Measurements from ENCODE around the gene PEX3.

The PEX3 gene

DNA sequence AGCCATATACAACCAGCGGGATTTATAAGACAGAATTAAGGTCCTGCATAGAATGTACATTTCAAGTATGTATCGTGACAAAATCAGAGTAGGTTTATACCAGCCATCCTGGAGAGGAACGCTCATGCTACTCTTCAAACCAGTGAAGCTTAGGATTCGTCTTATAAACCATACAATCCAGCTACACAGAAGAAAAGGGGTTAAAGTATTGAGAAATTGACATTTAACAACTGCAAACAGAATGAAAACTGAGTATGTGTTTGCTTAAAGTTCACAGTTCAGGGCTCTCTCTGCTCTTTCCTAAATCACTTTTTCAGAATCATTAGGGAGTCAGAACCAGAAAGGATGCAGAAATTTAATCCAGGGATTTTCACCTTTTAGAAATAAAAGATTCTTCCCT is 18.0 kb upstream of the PEX3 start:
- no peaks in the 10 kb centered on the region for H3K9me2 ChIP-seq (ENCODE audit: low read depth, low read length)
- no peaks in the 10 kb centered on the region for H3F3A ChIP-seq (ENCODE audit: insufficient read depth, low read length)
- no peak overlapping the region for H2AFZ ChIP-seq (ENCODE audit: low read length)
- H3K4me1 ChIP-seq (ENCODE audit: insufficient read depth, low read length, severe bottlenecking) = no peaks in the 10 kb centered on the region
- no peaks in the 10 kb centered on the region for H3K9me3 ChIP-seq (ENCODE audit: low read length)
- no peak overlapping the region for H3K4me2 ChIP-seq (ENCODE audit: low read length)
- H3K79me2 ChIP-seq (ENCODE audit: insufficient read depth, low read length) = no peaks in the 10 kb centered on the region
- TF ChIP-seq, protein P1, sequence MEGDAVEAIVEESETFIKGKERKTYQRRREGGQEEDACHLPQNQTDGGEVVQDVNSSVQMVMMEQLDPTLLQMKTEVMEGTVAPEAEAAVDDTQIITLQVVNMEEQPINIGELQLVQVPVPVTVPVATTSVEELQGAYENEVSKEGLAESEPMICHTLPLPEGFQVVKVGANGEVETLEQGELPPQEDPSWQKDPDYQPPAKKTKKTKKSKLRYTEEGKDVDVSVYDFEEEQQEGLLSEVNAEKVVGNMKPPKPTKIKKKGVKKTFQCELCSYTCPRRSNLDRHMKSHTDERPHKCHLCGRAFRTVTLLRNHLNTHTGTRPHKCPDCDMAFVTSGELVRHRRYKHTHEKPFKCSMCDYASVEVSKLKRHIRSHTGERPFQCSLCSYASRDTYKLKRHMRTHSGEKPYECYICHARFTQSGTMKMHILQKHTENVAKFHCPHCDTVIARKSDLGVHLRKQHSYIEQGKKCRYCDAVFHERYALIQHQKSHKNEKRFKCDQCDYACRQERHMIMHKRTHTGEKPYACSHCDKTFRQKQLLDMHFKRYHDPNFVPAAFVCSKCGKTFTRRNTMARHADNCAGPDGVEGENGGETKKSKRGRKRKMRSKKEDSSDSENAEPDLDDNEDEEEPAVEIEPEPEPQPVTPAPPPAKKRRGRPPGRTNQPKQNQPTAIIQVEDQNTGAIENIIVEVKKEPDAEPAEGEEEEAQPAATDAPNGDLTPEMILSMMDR (IDR thresholded peaks at IDR 0.05; ENCODE audit: low read length) = no peak
- no peak for TF ChIP-seq EZH2 (IDR thresholded peaks at IDR 0.05; ENCODE audit: borderline replicate concordance, low read length)
- no peaks in the 10 kb centered on the region for H4K20me1 ChIP-seq (ENCODE audit: insufficient read depth, low read length)
- H3K27ac ChIP-seq (ENCODE audit: low read depth, low read length, poor library complexity, severe bottlenecking) = no peak overlapping the region
- peaks cover 53% of the 10 kb centered on the region for H3K36me3 ChIP-seq (ENCODE audit: insufficient read depth, low read length)
- no peak overlapping the region for H3K9ac ChIP-seq (ENCODE audit: low read length)
- no peaks in the 10 kb centered on the region for H3K27me3 ChIP-seq (ENCODE audit: insufficient read depth, low read length)
- no peak overlapping the region for H3K4me3 ChIP-seq (ENCODE audit: low read depth, low read length, poor library complexity, severe bottlenecking)

DNA sequence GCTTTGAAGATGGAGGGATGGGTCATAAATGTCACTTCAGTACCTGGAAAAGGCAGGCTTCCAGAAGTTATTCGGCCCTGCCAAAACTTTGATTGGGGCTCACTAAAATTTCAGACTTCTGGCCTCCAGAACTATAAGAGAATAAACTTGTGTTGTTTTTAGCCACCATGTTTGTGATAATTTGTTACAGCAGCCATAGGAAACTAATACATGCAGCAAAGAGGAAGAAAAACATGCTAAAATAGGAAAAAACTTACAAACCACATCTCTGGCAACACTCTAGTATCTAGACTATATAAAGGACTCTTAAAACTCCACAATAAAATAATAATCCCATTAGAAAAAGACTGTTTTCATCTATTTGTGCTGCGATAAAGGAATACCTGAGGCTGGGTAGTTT is 9.6 kb upstream of the PEX3 start:
- H3K27ac ChIP-seq (ENCODE audit: low read depth, low read length, poor library complexity, severe bottlenecking) = no peak overlapping the region
- peaks cover 3% of the 10 kb centered on the region; the same call in 1 of the 2 replicates for H3K79me2 ChIP-seq (ENCODE audit: insufficient read depth, low read length)
- H3K9me2 ChIP-seq (ENCODE audit: low read depth, low read length) = no peaks in the 10 kb centered on the region
- H3K36me3 ChIP-seq (ENCODE audit: insufficient read depth, low read length) = peaks cover 59% of the 10 kb centered on the region
- TF ChIP-seq, protein P1 (IDR thresholded peaks at IDR 0.05; ENCODE audit: low read length) = no peak
- TF ChIP-seq EZH2 (IDR thresholded peaks at IDR 0.05; ENCODE audit: borderline replicate concordance, low read length) = no peak
- no peak overlapping the region for H3K4me2 ChIP-seq (ENCODE audit: low read length)
- no peak overlapping the region for H3K9ac ChIP-seq (ENCODE audit: low read length)
- no peaks in the 10 kb centered on the region for H3K4me1 ChIP-seq (ENCODE audit: insufficient read depth, low read length, severe bottlenecking)
- no peaks in the 10 kb centered on the region for H3K27me3 ChIP-seq (ENCODE audit: insufficient read depth, low read length)
- no peaks in the 10 kb centered on the region for H4K20me1 ChIP-seq (ENCODE audit: insufficient read depth, low read length)
- H3K4me3 ChIP-seq (ENCODE audit: low read depth, low read length, poor library complexity, severe bottlenecking) = no peak overlapping the region
- no peaks in the 10 kb centered on the region for H3K9me3 ChIP-seq (ENCODE audit: low read length)
- no peaks in the 10 kb centered on the region for H3F3A ChIP-seq (ENCODE audit: insufficient read depth, low read length)
- no peak overlapping the region for H2AFZ ChIP-seq (ENCODE audit: low read length)

DNA sequence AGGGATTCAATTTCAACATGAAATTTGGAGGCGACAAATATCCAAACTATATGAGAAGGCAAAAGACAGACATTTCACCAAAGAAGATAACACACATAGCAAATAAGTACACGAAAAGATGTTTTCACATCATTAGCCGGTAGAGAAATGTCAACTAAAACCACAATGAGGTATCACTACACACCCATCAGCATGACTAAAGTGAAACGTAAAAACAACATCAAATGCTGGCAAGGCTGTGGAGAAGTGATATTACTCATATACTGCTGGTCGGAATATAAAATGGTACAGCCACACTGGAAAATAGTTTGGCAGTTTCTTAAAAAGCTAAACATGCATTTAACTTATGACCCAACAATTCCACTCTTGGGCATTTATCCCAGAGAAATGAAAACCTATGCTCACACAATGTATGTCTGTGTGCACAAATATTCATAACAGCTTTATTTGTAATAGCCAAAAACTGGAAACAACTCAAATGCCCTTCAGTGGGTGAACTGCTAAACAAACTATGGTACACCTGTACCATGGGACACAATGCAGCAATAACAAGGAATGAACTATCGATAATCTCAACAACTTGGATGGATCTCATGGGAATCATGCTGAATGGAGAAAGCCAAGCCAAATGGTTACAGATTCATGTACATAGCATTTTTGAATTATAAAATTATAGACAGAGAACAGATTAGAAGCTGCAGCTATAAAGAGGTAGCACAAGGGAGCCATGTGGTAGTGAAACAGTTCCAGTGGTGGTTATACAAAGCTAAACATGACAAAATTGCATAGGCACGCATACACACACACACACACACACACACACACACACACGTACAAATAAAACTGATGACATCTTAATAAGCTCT is 8.7 kb upstream of the PEX3 start:
- Histone ChIP-seq H3K9me3 (ENCODE audit: low read length) (no peaks in the 10 kb centered on the region), H3K4me2 (ENCODE audit: low read length) (no peak overlapping the region), H3K27me3 (ENCODE audit: insufficient read depth, low read length) (no peaks in the 10 kb centered on the region), H3F3A (ENCODE audit: insufficient read depth, low read length) (no peaks in the 10 kb centered on the region), H3K4me3 (ENCODE audit: low read depth, low read length, poor library complexity, severe bottlenecking) (no peak overlapping the region), H2AFZ (ENCODE audit: low read length) (no peak overlapping the region), H4K20me1 (ENCODE audit: insufficient read depth, low read length) (no peaks in the 10 kb centered on the region), H3K9me2 (ENCODE audit: low read depth, low read length) (no peaks in the 10 kb centered on the region), H3K9ac (ENCODE audit: low read length) (no peak overlapping the region), H3K79me2 (ENCODE audit: insufficient read depth, low read length) (peaks cover 3% of the 10 kb centered on the region; the same call in 1 of the 2 replicates), H3K4me1 (ENCODE audit: insufficient read depth, low read length, severe bottlenecking) (no peaks in the 10 kb centered on the region), H3K36me3 (ENCODE audit: insufficient read depth, low read length) (peaks cover 53% of the 10 kb centered on the region), H3K27ac (ENCODE audit: low read depth, low read length, poor library complexity, severe bottlenecking) (no peak overlapping the region)
- TF ChIP-seq, protein P1 (IDR thresholded peaks at IDR 0.05; ENCODE audit: low read length) = no peak
- TF ChIP-seq EZH2 (IDR thresholded peaks at IDR 0.05; ENCODE audit: borderline replicate concordance, low read length) = no peak

All from OCI-LY1 (cell line).